Bronchial epithelial cell (primary cell): ENCODE results near the gene UHMK1. TPM values are rescaled to one million over a fixed set of nuclear protein-coding genes. Genes with fewer than 3 reads are reported as not detected.

Experiments used
- DNase-seq: peaks from one replicate; pipeline ENCODE4 v3.0.0-alpha.2; 2010; ENCODE audit warnings: low read depth
- FAIRE-seq: peaks from 2 replicates; lab custom pipeline; 2011; peaks lifted over from hg19 to GRCh38; lab: Jason Lieb, UNC
- H3K27me3 ChIP-seq: 2 replicates; pipeline ENCODE4 v1.5.1; 2011; ENCODE audit warnings: low read length; ENCODE audit not compliant: control insufficient read depth, insufficient read depth
- H3K36me3 ChIP-seq: 2 replicates; pipeline ENCODE4 v1.5.1; 2011; ENCODE audit warnings: low read length; ENCODE audit not compliant: control insufficient read depth, insufficient read depth
- H3K4me3 ChIP-seq: 2 replicates; pipeline ENCODE4 v1.5.1; 2011; ENCODE audit warnings: mild to moderate bottlenecking, low read depth, low read length, control low read depth
- CTCF ChIP-seq: IDR thresholded peaks from 2 replicates; pipeline ENCODE4 v1.5.1; 2011; ENCODE audit warnings: mild to moderate bottlenecking, moderate library complexity, low read length, control low read depth, inconsistent platforms; ENCODE audit not compliant: insufficient read depth, severe bottlenecking
- total RNA-seq: library from RNA; depleted of rRNA; stranded (reverse); fragments of >200 nt; gene quantifications from 2 replicates; pipeline ENCODE4 v1.2.1, GENCODE V29; 2014

The UHMK1 gene
- total RNA-seq, 1 donor from 2014 or later: 48.7 TPM

- Histone ChIP-seq H3K4me3 (no peak overlapping the region), H3K27me3 (no peaks in the 10 kb centered on the region), H3K36me3 (no peaks in the 10 kb centered on the region)
- no peak for DNase-seq
- FAIRE-seq: no peak
- no peak for TF ChIP-seq CTCF
Observed at GRCh38 chr1:162543228-162543627, 45.6 kb downstream of the UHMK1 start.

- no peak for TF ChIP-seq CTCF
- FAIRE-seq: no peak
- DNase-seq: no peak
- H3K4me3 ChIP-seq: no peak overlapping the region
- H3K27me3 ChIP-seq: no peaks in the 10 kb centered on the region
- no peaks in the 10 kb centered on the region for H3K36me3 ChIP-seq
Observed at GRCh38 chr1:162548170-162548569, 50.6 kb downstream of the UHMK1 start.

- FAIRE-seq: no peak
- Histone ChIP-seq H3K27me3 (no peaks in the 10 kb centered on the region), H3K4me3 (no peak overlapping the region), H3K36me3 (no peaks in the 10 kb centered on the region)
- TF ChIP-seq CTCF: no peak
- no peak for DNase-seq
Observed at GRCh38 chr1:162549001-162549400, 51.4 kb downstream of the UHMK1 start.

GRCh38 chr1:162550925-162551324 lies 53.3 kb downstream of the UHMK1 start:
- H3K36me3 ChIP-seq: no peaks in the 10 kb centered on the region
- no peak overlapping the region for H3K4me3 ChIP-seq
- peak; percentile 26 for DNase-seq
- no peaks in the 10 kb centered on the region for H3K27me3 ChIP-seq
- FAIRE-seq: no peak
- no peak for TF ChIP-seq CTCF

GRCh38 chr1:162551969-162552683 lies 54.5 kb downstream of the UHMK1 start:
- no peak for DNase-seq
- FAIRE-seq: no peak
- no peak overlapping the region for H3K4me3 ChIP-seq
- no peaks in the 10 kb centered on the region for H3K36me3 ChIP-seq
- TF ChIP-seq CTCF: no peak
- H3K27me3 ChIP-seq: no peaks in the 10 kb centered on the region

- Histone ChIP-seq H3K4me3 (no peak overlapping the region), H3K36me3 (no peaks in the 10 kb centered on the region), H3K27me3 (no peaks in the 10 kb centered on the region)
- no peak for FAIRE-seq
- no peak for TF ChIP-seq CTCF
- DNase-seq: no peak
Observed at GRCh38 chr1:162552684-162553252, 55.1 kb downstream of the UHMK1 start.
